GM18520 (cell line): ENCODE data around the gene CTDP1.

Experiments
- ATAC-seq: cut with Tn5 transposase; IDR thresholded peaks from one replicate; pipeline ENCODE4 v1.9.1; 2021; ENCODE audit not compliant: unreplicated experiment

The CTDP1 gene

GRCh38 chr18:79756826-79757225, 77.2 kb downstream of the CTDP1 start:
- no peak for ATAC-seq

- ATAC-seq, result no peak
Observed at GRCh38 chr18:79760348-79760747, 80.7 kb downstream of the CTDP1 start.

- no peak for ATAC-seq
Observed at GRCh38 chr18:79760881-79761280, 81.3 kb downstream of the CTDP1 start.

- ATAC-seq, result no peak
Observed at GRCh38 chr18:79763407-79763806, 83.8 kb downstream of the CTDP1 start.

- ATAC-seq, result no peak
Observed at GRCh38 chr18:79764131-79764530, 84.5 kb downstream of the CTDP1 start.

- ATAC-seq, result no peak
Observed at GRCh38 chr18:79765491-79766245, 86.1 kb downstream of the CTDP1 start.

- ATAC-seq, result no peak
Observed at GRCh38 chr18:79766308-79766707, 86.7 kb downstream of the CTDP1 start.

- ATAC-seq, result no peak
Observed at GRCh38 chr18:79768745-79769144, 89.1 kb downstream of the CTDP1 start.

GRCh38 chr18:79769698-79770500, 90.3 kb downstream of the CTDP1 start:
- ATAC-seq, result no peak

- ATAC-seq, result no peak
Observed at GRCh38 chr18:79770501-79770815, 90.9 kb downstream of the CTDP1 start.

GRCh38 chr18:79770826-79771225, 91.2 kb downstream of the CTDP1 start:
- ATAC-seq, result no peak

GRCh38 chr18:79771446-79772107, 92.0 kb downstream of the CTDP1 start:
- no peak for ATAC-seq

- ATAC-seq, result no peak
Observed at GRCh38 chr18:79772108-79772864, 92.7 kb downstream of the CTDP1 start.

- ATAC-seq, result no peak
Observed at GRCh38 chr18:79772865-79773696, 93.5 kb downstream of the CTDP1 start.

GRCh38 chr18:79774111-79774510, 94.5 kb downstream of the CTDP1 start:
- no peak for ATAC-seq

GRCh38 chr18:79775441-79776221, 96.0 kb downstream of the CTDP1 start:
- ATAC-seq, result no peak

GRCh38 chr18:79776674-79777073, 97.1 kb downstream of the CTDP1 start:
- no peak for ATAC-seq

GRCh38 chr18:79778291-79778791, 98.7 kb downstream of the CTDP1 start:
- no peak for ATAC-seq

- ATAC-seq, result no peak
Observed at GRCh38 chr18:79779021-79779699, 99.6 kb downstream of the CTDP1 start.
